ENCODE measurements around the gene CACNB2. TPM values are rescaled to one million over a fixed set of nuclear protein-coding genes. Genes with fewer than 3 reads are reported as not detected.

The CACNB2 gene
- total and polyA plus RNA-seq, 5 donors = 13.1 to 51.1 (median 41.0) TPM

GRCh38 chr10:18340496-18341051 lies 200.3 kb downstream of the CACNB2 start:
- no peaks in the 10 kb centered on the region for H3K27me3 ChIP-seq (ENCODE audit: control insufficient read depth, insufficient read depth)
- peak in 2 of 3 donors; percentile 32 to 69 for DNase-seq
- intact Hi-C loops (cut with DNase I) = loop anchor here in 2 of 4 donors (10.0 kb wide), 1 partner anchor 134 kb away; no protein-coding TSS in a partner anchor
- H3K27ac ChIP-seq (ENCODE audit: low read length) = peak overlapping the region; percentile 94
- ATAC-seq = peak; percentile 90 to 91
- no peaks in the 10 kb centered on the region for H3K9me3 ChIP-seq (ENCODE audit: control insufficient read depth, low read length)
- H3K4me1 ChIP-seq (ENCODE audit: control insufficient read depth, insufficient read depth, low read length) = no peaks in the 10 kb centered on the region
- H3K4me3 ChIP-seq (ENCODE audit: low read length) = peak overlapping the region; percentile 70
- 20% methylated on average over 13 of the region's 13 CpGs for WGBS

- DNase-seq (no peak), ATAC-seq (peak in 1 of 2 donors; percentile 12)
- H3K4me3 ChIP-seq (ENCODE audit: low read length) = peak overlapping the region; percentile 70
- no peaks in the 10 kb centered on the region for H3K27me3 ChIP-seq (ENCODE audit: control insufficient read depth, insufficient read depth)
- no peaks in the 10 kb centered on the region for H3K4me1 ChIP-seq (ENCODE audit: control insufficient read depth, insufficient read depth, low read length)
- no peaks in the 10 kb centered on the region for H3K9me3 ChIP-seq (ENCODE audit: control insufficient read depth, low read length)
- peak overlapping the region; percentile 94 for H3K27ac ChIP-seq (ENCODE audit: low read length)
- intact Hi-C loops (cut with DNase I) = loop anchor here in 2 of 4 donors (10.0 kb wide), 1 partner anchor 134 kb away; no protein-coding TSS in a partner anchor
- WGBS = 26% methylated on average over 1 of the region's 1 CpG
These were observed 200.8 kb downstream of the CACNB2 start for GRCh38 chr10:18341055-18341454.

GRCh38 chr10:18343573-18343972 lies 203.3 kb downstream of the CACNB2 start:
- Histone ChIP-seq H3K27ac (ENCODE audit: low read length) (no peak overlapping the region), H3K4me1 (ENCODE audit: control insufficient read depth, insufficient read depth, low read length) (no peaks in the 10 kb centered on the region), H3K27me3 (ENCODE audit: control insufficient read depth, insufficient read depth) (no peaks in the 10 kb centered on the region), H3K4me3 (ENCODE audit: low read length) (peak overlapping the region; percentile 18), H3K9me3 (ENCODE audit: control insufficient read depth, low read length) (no peaks in the 10 kb centered on the region)
- ATAC-seq = peak; percentile 9 to 60
- intact Hi-C loops (cut with DNase I) = loop anchor here in 2 of 4 donors (10.0 kb wide), 1 partner anchor 131 kb away; no protein-coding TSS in a partner anchor
- 58% methylated on average over 3 of the region's 3 CpGs for WGBS
- no peak for DNase-seq

GRCh38 chr10:18345308-18345707 lies 205.1 kb downstream of the CACNB2 start:
- H3K9me3 ChIP-seq (ENCODE audit: control insufficient read depth, low read length) = no peaks in the 10 kb centered on the region
- H3K27ac ChIP-seq (ENCODE audit: low read length) = no peak overlapping the region
- H3K4me3 ChIP-seq (ENCODE audit: low read length) = no peak overlapping the region
- WGBS = 79% methylated on average over 3 of the region's 3 CpGs
- ATAC-seq = no peak
- DNase-seq = no peak
- intact Hi-C loops (cut with DNase I) = loop anchor here in 2 of 4 donors (10.0 kb wide), 1 partner anchor 129 kb away; no protein-coding TSS in a partner anchor
- H3K4me1 ChIP-seq (ENCODE audit: control insufficient read depth, insufficient read depth, low read length) = no peaks in the 10 kb centered on the region
- no peaks in the 10 kb centered on the region for H3K27me3 ChIP-seq (ENCODE audit: control insufficient read depth, insufficient read depth)

DNA sequence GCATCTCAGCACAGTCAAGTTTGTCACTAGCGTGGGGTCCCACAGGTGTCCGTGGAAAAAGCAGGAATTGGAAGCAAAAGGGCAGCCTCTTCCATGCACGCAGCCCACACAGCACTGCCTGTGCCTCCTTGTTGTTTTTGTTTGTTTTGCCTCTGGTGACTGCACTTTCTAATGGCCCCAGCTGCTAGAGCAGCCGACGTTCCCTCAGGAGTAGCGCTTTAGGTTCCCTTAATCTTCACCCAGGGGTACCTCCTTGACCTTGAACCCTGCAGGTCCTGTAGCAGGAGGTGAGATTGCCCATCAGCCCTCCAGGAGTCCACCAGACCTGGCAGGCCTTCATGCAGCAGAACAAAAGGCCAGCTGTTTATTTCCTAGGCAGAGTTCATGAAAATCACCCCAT lies 210.1 kb downstream of the CACNB2 start:
- ATAC-seq = no peak
- WGBS = 59% methylated on average over 6 of the region's 6 CpGs
- H3K27ac ChIP-seq (ENCODE audit: low read length) = peak overlapping the region; percentile 87

DNA sequence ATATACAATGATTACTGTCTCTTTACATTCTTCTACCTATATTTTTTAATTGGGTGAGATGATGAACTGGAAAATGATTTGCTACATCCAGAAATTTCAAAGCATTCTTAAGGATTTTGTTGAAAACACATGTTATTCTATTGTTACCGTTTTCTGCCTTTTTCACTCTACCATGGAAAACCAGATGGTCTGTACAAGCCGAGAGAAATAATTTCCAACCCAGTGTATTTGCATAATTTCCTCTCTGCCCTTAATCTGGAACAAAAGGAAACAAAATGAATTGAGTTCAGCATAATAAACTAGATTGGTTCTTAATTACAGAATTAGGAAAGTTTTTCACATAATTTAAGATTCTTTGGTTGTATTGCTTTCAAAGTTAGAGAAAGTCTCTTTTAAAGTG lies 211.2 kb downstream of the CACNB2 start:
- 54% methylated on average over 2 of the region's 2 CpGs for WGBS
- Histone ChIP-seq H3K4me3 (ENCODE audit: low read length) (no peak overlapping the region), H3K27me3 (ENCODE audit: control insufficient read depth, insufficient read depth) (no peaks in the 10 kb centered on the region), H3K9me3 (ENCODE audit: control insufficient read depth, low read length) (no peaks in the 10 kb centered on the region), H3K27ac (ENCODE audit: low read length) (no peak overlapping the region), H3K4me1 (ENCODE audit: control insufficient read depth, insufficient read depth, low read length) (no peaks in the 10 kb centered on the region)
- no peak for ATAC-seq
- DNase-seq = no peak
- intact Hi-C loops (cut with DNase I) = no loop called here

More for the DNA sequence above, 210.1 kb downstream of the CACNB2 start:
- Histone ChIP-seq H3K27me3 (ENCODE audit: control insufficient read depth, insufficient read depth) (no peaks in the 10 kb centered on the region), H3K9me3 (ENCODE audit: control insufficient read depth, low read length) (no peaks in the 10 kb centered on the region), H3K4me1 (ENCODE audit: control insufficient read depth, insufficient read depth, low read length) (no peaks in the 10 kb centered on the region), H3K4me3 (ENCODE audit: low read length) (no peak overlapping the region)
- intact Hi-C loops (cut with DNase I) = no loop called here
- DNase-seq = peak in 1 of 3 donors; percentile 46

DNA sequence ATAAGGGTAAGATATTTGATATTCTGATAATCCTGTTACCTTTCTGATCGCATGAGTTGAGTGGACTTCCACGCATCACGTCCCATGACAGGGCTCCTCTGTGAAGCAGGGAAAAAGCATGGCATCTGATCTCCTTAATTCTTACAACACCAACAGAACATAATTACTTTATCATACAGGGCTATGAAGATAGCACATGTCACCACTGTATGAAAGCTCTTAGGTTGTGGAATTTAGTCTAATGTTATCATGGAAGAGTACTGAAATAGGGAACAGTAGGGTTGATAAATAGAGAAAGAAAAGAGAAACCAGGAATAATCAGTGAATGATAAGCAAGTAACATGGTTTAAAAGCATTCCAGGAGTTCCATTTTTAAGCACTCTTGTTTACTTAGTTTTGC lies 212.0 kb downstream of the CACNB2 start:
- intact Hi-C loops (cut with DNase I) = no loop called here
- H3K9me3 ChIP-seq (ENCODE audit: control insufficient read depth, low read length) = no peaks in the 10 kb centered on the region
- H3K27me3 ChIP-seq (ENCODE audit: control insufficient read depth, insufficient read depth) = no peaks in the 10 kb centered on the region
- WGBS = 45% methylated on average over 3 of the region's 3 CpGs
- peak in 1 of 2 donors; percentile 67 for ATAC-seq
- H3K4me3 ChIP-seq (ENCODE audit: low read length) = no peak overlapping the region
- peak overlapping the region; percentile 83 for H3K27ac ChIP-seq (ENCODE audit: low read length)
- H3K4me1 ChIP-seq (ENCODE audit: control insufficient read depth, insufficient read depth, low read length) = no peaks in the 10 kb centered on the region
- DNase-seq = no peak

- Histone ChIP-seq H3K9me3 (ENCODE audit: control insufficient read depth, low read length) (no peaks in the 10 kb centered on the region), H3K27me3 (ENCODE audit: control insufficient read depth, insufficient read depth) (no peaks in the 10 kb centered on the region), H3K4me3 (ENCODE audit: low read length) (no peak overlapping the region), H3K27ac (ENCODE audit: low read length) (no peak overlapping the region), H3K4me1 (ENCODE audit: control insufficient read depth, insufficient read depth, low read length) (no peaks in the 10 kb centered on the region)
- DNase-seq (no peak), ATAC-seq (peak in 1 of 2 donors; percentile 20)
- 84% methylated on average over 5 of the region's 5 CpGs for WGBS
- intact Hi-C loops (cut with DNase I) = no loop called here
These were observed 219.6 kb downstream of the CACNB2 start for GRCh38 chr10:18359812-18360211.

DNA sequence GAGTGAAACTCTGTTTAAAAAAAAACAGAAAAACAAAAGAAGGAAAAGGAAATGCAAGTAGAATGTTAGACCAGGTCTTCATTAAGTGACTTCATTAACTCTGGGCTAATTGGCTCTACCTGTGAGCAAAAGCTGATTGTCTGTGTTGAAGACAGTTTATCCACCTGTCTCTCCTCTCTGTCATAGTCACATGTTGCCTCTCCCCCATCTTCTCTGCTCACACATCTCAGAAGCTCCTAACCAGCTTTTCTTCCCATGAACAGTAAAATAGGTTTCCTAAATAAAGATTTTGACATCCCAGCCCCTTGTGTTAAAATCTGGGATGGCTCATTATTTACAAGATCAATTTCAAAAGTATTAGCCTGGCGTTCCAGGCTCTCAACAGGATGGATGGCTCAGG lies 222.7 kb downstream of the CACNB2 start:
- no peak overlapping the region for H3K4me3 ChIP-seq (ENCODE audit: low read length)
- no peak for ATAC-seq
- no peak for DNase-seq
- intact Hi-C loops (cut with DNase I) = no loop called here
- H3K4me1 ChIP-seq (ENCODE audit: control insufficient read depth, insufficient read depth, low read length) = no peaks in the 10 kb centered on the region
- H3K9me3 ChIP-seq (ENCODE audit: control insufficient read depth, low read length) = no peaks in the 10 kb centered on the region
- H3K27ac ChIP-seq (ENCODE audit: low read length) = no peak overlapping the region
- H3K27me3 ChIP-seq (ENCODE audit: control insufficient read depth, insufficient read depth) = no peaks in the 10 kb centered on the region
- 88% methylated on average over 1 of the region's 1 CpG for WGBS

DNA sequence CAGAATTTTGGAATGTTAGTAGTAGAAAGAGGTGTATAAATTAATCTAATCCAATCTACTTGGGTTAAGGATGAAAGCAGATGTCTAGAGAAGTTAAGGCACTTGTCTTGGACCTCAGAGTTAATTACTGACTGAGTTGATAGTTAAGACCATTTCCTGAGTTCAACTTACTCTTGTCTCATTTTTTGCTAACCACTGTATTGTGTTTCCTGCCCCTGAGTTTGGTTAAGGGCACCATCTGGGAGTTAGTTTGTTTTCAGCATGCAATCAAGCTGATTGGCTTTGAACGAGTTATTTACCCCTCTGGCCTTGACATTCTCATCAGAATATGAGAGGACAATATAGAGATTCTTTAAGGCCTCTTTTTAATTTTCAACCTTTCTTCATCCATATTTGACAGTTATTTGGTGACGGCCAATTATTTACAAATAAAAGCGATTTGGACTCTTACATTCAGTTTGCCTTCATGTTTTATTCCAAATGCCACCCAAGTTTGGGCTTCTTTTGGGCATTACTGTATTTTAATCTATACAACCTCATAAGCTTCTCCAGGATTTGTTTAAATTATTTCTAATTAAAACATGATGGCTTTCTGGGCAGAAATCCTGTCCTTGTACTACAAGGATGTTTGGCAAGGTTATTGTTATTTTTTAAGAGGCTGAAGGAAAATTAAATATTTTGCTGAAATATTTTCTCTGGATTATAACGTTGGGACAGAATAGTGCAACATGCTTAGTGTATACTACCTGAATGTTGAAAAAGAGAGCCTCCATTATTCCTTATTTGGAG lies 225.0 kb downstream of the CACNB2 start:
- ATAC-seq (no peak), DNase-seq (no peak)
- Histone ChIP-seq H3K4me1 (ENCODE audit: control insufficient read depth, insufficient read depth, low read length) (no peaks in the 10 kb centered on the region), H3K4me3 (ENCODE audit: low read length) (no peak overlapping the region), H3K27me3 (ENCODE audit: control insufficient read depth, insufficient read depth) (no peaks in the 10 kb centered on the region), H3K27ac (ENCODE audit: low read length) (no peak overlapping the region), H3K9me3 (ENCODE audit: control insufficient read depth, low read length) (no peaks in the 10 kb centered on the region)
- WGBS = 67% methylated on average over 4 of the region's 4 CpGs
- intact Hi-C loops (cut with DNase I) = no loop called here

DNA sequence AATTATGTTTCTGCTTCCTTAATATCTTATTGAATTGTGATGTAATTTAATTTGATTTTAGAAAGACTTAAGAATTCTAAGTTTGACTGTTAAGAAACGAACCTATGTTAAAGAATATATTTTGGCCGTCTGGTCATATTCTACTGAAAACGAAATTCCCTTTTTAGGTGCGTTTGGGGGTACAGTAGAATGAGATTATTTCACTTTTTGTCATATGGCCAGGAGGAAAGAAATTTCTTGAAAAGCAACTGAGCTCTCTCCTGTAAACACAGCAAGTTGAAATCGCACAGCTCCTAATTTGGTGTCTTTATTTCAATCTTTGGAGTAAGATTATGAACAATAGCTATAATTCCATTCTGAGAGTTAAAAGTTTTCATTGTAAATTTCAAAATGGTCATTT lies 227.6 kb downstream of the CACNB2 start:
- WGBS = 76% methylated on average over 5 of the region's 5 CpGs
- H3K27ac ChIP-seq (ENCODE audit: low read length) = no peak overlapping the region
- intact Hi-C loops (cut with DNase I) = no loop called here
- no peak overlapping the region for H3K4me3 ChIP-seq (ENCODE audit: low read length)
- H3K27me3 ChIP-seq (ENCODE audit: control insufficient read depth, insufficient read depth) = no peaks in the 10 kb centered on the region
- no peaks in the 10 kb centered on the region for H3K9me3 ChIP-seq (ENCODE audit: control insufficient read depth, low read length)
- no peaks in the 10 kb centered on the region for H3K4me1 ChIP-seq (ENCODE audit: control insufficient read depth, insufficient read depth, low read length)
- DNase-seq (no peak), ATAC-seq (no peak)
